ENCODE results near the gene FBXO41.

Gene FBXO41

GRCh38 chr2:73210019-73210418, 74.3 kb downstream of the FBXO41 start:
- DNase-seq, result no peak

GRCh38 chr2:73208258-73208657, 76.0 kb downstream of the FBXO41 start:
- no peak for DNase-seq

- DNase-seq, result no peak
These were observed 78.7 kb downstream of the FBXO41 start for GRCh38 chr2:73205611-73206010.

Measured in stimulated activated naive CD4-positive, alpha-beta T cell treated with Interleukin-2 at 50 U/mL for 16 hours (primary cell).